ENCODE data around the gene CELF2.

CELF2 gene

DNA sequence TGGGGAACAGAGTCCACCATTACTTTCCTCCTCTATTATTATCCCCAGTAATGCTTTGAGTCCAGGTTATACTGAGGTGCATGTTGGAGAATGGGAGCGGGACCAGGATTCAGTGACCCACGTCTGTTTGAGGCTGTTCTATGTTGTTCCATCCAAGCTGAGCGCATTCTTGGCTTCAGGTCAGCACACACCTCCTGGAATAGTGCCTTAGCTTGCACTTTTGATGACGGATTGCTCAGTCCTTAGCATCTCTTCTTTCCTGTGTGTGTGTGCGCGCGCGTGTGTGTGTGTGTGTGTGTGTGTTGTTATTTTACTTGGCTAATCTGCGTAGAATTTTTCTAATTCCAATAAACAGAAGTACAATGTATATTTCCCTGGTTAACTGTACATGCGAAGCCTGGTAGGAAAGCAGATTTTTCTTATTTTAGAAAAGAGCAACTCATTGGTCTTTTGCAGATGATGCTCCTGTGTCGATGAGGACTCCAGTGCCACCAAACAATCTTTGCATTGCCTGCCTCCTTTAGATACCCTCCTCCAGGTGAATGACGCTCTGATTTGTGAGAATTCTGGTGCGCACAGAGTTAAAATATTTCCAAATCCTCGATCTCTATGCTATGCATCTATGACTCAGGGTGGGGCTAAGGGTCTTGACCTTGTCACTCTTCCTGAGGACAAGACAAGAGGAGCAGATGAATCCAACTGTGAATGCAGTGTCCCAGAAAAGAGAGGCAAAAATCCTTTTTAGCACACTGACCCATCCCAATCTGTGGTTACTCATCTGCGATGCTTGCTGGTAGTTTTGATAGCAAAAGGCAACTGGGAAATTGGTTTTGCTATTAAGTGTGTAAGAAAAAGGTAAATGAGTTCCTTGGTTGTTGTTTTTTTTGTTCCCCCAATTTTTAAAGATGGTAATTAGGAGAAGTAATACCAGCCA is 13.3 kb upstream of the CELF2 start:
- DNase-seq (ENCODE audit: low read depth in 3 of 3, low spot score in 1 of 3), result no peak

DNA sequence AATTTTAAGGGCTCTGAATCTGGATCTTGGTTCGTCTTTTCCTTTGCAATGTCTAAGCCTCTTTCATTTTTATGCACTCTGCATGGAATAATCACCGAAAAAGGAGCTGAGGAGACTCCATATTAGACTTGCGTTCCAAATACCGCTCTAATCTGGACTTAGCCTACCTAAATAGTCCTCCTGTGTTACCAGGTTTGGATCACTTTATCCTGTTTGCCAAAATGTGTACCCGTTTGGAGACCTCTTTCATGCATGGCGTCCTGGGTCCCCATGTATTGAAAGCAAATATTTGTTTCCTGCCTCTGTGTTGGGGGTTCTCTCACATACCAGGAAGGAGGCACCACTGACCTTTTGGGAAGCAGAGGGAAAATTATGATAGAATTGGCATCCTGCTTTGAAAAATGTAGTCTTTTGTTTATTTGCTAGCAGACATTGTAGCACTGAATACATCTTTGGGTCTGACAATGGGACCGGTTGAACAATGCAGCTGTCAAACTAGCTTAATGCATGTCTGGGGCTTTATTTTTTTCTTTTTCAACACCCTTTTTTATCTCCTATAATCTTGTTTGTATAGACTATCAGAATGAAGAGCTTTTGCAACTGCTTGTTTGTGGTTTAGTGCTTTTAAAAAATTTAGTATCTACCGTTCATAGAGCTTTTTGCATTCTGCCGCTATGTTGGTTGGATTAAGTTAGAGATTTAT is 11.8 kb upstream of the CELF2 start:
- no peak for DNase-seq (ENCODE audit: low read depth in 3 of 3, low spot score in 1 of 3)

DNA sequence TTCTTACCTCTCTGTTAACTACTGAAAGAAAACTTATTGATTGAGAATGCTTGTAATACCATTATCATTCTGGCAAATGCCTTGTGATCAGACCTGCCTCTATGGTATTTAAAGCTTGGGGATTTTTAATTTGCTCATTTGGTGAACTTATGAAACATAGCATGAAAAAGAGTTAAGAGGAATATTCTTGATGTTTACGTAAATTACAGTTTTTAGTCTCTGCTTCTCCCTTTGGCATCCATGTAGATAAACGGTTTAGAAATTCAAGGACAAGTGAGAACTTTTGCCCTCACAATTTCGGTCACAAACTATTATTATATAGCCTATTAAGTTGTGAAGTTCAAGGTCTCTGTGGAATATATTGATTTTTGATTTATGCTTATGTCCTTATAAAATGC is 11.2 kb upstream of the CELF2 start:
- no peak for DNase-seq (ENCODE audit: low read depth in 3 of 3, low spot score in 1 of 3)

DNA sequence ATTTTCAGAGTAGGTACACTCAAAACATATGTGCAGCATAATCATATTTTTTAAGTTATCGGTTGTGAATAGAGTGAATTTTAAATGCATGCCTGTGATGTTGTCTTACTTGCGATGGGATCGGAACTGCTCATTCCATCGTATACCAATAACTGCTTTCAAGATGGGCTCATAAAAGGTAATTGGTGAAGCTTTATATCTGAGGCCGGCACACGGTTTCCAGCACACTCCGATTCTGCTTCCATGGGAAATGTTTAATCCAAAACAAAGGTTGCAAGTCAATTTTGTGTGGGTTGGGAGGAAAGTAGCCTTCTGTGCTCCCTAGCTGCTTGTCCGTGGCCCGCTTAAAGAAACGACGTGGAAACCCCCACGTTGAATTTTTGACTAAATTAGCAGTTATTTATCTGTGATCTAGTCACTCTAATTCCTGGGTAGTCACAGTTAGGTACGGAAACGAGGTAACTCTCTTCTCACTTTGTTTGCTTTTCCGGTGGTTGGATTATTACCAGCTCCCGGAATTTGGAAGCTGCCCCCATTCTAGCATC is 10.1 kb upstream of the CELF2 start:
- DNase-seq (ENCODE audit: low read depth in 3 of 3, low spot score in 1 of 3), result no peak

DNA sequence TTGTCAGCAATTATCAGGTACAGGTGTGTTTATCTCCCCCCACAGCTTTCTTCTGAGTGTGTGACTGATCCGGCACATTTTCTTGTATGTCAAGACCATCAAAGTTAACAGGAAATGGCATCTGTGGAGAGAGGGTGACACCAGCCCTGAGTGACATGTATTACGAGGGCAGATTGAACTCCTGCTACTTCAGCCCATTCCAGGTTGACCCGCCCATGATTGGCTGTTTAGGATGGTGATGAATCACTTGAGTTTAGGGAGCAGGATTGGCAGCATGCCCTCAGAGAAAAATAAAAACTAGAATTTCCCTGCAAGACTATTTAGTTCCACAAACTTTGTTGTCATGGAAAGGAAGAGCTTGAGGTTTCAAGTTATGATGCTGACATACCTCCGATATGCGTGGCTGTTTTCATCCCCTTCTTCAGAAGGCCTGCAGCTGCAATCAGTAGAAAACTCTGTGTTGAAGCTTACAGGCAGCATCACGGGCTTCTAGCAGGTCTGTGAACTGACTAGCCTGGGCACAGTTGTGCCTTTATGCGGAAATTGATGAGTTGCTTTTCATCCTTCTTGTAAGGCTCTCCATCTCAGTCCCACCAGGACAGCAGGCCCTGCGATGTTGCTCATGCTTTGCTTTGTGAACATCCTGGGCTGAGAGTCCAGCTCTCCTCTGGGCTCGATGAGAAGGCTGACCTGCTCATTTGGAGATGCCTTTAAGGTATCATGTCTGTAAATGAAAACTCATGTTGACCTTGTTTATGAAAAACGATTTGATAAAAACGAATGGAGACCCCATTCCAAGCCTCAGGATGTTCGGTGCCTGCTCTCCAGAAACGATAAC is 8.0 kb upstream of the CELF2 start:
- DNase-seq (ENCODE audit: low read depth in 3 of 3, low spot score in 1 of 3), result no peak

DNA sequence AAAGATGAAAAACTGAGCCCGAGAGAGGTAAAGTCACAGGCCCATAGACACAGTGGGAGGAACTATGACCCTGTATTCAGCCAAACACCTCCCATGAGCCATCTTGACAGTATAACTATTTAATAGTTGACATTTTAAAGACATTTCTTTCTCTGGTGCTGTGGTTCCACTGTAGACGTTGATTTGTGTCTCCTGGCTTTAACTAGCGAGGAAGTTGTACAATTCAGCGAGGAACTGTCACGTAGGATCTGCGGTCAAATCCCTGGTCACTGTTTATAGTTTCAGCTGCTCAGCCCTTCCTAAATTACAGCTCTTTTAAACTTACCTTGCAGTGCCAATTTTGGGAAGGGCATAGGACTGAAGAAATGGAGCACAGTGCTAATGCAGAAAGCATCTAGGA is 7.1 kb upstream of the CELF2 start:
- DNase-seq (ENCODE audit: low read depth in 3 of 3, low spot score in 1 of 3), result no peak

DNA sequence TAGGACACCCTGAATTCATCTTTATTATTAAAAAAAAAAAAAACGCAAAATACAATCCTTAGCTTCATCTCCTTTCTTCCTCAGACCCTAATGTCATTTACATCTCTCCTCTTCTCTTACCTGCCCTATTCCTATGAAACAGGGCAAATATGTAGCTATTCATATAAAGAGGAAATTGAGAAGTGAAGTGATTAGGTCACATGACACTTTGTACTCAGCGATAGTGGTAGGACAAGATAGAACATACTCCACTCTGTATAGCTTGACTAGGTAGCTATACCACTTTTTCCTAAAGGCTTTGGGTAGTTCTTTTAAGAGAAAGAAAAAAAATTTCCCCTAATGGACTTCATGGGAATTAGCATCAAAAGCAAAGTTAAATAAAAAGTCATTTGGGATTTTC is 6.2 kb upstream of the CELF2 start:
- DNase-seq (ENCODE audit: low read depth in 3 of 3, low spot score in 1 of 3), result no peak

DNA sequence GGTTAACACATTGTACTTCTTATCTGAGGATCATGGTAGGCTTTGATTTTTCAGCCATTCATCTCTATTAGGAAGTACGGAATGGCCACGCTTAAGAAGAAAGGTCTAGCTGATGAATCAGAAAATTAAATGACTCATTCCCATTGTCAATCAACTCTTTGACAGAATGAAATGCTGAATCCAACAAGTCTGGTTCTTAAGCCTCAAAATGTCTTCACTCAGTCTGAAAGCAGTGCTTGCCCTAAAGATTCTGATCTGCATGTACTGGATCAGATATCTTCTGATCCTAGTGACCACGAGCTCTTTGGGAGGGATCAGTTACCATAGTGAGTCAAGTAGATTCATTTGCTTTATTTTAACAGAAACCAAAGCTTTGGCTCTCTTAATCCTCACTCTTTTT is 5.7 kb upstream of the CELF2 start:
- DNase-seq (ENCODE audit: low read depth in 3 of 3, low spot score in 1 of 3), result no peak

DNA sequence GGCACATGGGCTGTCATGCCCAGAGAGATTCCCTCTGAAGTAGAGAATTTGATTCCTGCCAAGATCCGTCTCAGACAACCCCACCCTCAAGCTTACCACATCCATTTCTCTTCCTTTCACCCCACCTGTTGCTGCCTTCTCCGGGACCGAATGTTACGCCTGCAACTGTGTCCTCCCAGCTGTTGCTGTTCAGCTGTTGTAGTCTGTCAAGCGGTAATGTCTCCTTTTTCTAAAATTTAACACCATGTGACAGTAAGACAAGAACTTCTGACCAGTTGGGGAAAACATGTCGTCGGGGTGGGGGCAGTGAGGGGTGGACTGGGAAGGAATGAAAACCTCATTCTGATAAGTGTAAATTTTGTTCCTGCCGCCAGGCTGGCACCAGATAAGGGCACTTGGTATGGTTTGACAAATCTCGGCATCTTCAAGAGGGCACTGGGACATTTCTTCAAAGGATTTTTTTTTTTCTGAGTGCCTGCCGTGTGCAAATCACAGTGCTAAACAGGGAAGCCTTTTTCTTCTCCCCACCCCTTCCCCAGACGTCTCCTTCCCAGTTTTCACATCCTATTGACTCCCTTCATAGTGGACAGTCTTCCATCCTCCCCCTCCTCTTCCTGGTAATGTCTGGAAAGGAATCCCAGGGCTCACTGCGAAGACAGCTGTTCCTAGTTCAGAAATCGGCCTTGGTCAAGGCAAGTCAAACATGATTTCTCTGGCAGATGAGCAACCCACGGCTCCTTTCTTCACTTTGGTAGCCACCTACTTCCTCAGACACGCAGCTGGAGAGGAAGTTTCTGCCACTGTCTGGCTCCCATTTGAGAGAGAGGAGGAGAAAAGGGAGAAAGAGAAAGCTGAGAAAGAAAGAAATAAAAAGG is 5.0 kb upstream of the CELF2 start:
- DNase-seq (ENCODE audit: low read depth in 3 of 3, low spot score in 1 of 3), result no peak

DNA sequence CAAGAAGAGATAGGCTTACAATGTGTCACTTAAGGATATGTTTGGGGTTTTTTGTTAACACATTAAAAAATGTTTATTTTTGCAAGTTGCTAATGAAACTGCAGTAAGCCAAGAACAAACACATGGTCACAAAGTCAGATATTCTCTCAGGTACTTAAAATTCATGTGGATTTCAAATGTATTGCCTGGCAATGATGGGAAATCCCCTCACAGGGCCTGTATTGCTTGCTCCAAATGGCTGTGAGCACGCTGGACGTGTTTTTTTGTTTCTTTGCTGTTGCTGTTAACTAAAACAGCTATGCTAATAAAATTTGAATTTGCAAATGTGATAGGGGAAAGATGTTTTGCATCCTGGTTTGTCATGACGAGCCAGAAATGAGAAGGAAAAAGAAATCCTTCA is 3.8 kb upstream of the CELF2 start:
- DNase-seq (ENCODE audit: low read depth in 3 of 3, low spot score in 1 of 3), result no peak

DNA sequence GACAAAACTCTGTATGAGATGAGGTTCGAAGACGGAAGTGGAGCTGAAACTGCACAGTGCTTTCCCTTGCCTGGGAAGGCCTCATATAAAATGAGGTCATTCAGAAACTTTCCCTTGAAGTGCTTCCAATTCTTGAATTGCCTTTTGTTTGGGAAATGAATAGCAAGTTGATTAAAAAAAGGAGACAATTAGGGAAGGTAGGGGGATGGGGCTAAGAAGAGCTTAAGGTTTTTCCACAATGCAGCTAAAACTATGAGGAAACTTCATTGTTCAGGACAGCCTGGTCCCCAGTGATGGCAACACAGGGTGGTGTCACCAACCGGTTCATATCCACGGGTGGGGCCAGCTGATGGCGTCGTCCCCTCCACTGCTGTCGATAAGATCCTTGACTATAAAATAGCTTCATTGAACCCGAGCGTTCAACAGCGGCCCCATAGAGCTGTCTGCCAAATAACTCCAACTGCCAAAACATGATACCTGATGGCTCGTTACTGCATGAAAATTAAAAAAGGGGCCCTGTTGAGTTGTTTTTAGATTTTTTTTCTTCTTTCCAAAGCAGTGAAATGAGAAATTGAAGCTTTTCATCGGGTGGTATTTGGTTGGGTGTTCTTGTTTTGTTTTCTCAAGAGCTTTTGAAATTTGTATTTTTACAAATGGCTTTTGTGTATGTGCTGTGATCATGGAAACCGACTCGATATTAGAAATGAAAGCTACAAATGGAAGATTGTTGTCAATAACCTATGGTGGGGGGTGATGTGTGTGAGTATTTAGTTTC is 2.8 kb upstream of the CELF2 start:
- DNase-seq (ENCODE audit: low read depth in 3 of 3, low spot score in 1 of 3), result no peak

DNA sequence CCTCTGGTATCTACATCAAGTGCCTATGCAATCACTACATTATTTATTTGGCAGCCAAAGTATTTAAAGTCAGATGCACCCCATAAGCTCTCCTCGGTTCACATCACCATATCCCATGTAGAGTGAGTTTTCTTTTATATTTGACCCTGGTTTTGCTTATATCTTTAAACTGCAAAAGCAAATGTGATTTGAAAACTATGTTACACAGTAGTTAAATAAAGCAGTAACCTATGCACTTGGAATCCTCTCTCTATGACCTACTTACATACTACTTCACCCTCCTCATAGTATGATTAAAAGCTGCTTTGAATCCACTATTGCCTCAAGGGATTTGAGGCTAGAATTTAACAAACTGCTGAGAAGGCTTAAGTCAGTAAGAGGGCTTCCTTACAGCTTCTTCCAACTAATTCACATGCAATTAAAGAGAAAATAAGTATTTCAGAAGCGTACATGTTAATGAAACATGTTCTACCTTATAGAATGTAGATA is 2.2 kb upstream of the CELF2 start:
- DNase-seq (ENCODE audit: low read depth in 3 of 3, low spot score in 1 of 3), result no peak

DNA sequence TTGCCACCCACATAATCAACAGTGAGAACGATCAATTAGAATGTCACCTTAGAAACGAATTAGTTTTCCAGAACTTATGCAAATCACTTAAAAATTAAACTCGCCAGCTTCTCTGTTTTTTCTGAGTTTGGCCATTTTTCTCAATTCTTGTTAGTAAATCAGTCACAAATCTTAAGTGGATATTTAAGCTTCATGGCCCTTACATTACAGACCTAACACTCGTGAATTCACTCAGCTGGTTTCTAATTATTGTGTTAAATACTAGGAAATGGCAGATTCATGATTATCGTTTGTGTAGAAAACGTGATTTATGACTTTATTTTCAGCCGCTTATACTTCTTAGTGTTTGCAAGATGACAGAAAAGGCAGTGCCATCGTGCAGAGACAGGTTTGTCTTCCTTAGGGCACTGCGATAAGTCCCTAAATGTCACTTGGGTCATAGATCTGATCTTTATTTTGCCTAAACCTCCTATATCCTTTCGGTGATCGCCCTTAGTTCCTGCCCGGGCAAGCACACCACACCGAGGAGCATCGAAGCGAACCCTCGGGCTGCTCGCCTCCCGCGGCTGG is 587 bp upstream of the CELF2 start:
- DNase-seq (ENCODE audit: low read depth in 3 of 3, low spot score in 1 of 3), result no peak

DNA sequence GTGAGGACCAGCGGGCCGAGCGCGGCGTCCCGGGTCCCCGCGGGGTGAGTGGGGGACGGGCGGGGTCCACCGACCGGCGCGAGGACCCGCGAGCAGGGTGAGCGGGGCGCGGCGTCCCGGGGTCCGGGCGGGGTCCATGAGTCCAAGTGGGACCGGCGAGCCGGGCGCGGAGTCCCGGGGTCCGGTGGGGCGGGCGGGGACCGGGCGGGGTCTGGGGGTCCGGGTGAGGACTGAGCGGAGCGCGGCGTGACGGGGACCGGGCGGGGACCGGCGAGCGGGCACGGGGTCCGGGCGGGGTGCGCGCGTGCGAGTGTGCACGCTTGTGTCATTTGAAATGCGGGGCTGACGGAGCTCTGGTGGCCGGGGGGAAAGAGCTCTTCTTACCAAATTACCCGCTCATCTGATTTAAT is 765 bp downstream of the CELF2 start:
- no peak for DNase-seq (ENCODE audit: low read depth in 3 of 3, low spot score in 1 of 3)

DNA sequence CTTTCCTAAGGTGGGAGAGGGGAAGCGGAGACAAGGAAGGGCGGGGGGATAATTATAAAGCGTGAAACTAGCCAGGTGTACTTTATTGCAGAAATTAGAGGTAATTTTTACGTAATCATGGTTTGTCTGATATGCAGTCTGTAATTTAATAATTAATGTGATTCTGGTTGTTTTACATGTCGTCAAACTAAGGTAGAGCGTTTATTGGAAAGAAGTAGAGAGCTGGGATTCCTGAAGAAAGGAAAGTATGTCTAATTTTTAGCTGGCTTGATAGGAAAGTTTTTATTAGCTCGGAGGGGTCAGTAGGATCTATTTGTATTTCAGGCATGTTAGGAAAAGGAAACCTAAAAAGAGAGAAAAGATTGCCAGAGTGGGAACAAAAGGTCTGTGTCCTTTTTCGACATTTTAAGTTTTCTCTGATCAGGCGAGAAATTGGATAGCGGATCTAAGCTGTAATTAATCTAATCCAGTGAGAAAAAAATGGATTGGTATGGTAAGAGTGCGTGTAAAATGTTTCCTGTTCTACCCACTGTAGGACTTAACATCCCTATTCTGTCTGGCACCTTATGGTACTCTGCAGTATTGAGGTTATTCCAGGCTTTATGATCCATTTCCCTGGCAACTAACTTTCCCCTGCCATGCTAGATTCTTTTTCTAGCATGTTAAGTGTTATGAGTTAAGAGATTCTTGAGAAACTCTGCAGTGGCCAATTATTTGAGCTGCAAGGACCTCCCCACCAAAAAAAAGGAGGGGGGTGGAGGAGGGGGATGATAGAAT is 1.4 kb downstream of the CELF2 start:
- no peak for DNase-seq (ENCODE audit: low read depth in 3 of 3, low spot score in 1 of 3)

DNA sequence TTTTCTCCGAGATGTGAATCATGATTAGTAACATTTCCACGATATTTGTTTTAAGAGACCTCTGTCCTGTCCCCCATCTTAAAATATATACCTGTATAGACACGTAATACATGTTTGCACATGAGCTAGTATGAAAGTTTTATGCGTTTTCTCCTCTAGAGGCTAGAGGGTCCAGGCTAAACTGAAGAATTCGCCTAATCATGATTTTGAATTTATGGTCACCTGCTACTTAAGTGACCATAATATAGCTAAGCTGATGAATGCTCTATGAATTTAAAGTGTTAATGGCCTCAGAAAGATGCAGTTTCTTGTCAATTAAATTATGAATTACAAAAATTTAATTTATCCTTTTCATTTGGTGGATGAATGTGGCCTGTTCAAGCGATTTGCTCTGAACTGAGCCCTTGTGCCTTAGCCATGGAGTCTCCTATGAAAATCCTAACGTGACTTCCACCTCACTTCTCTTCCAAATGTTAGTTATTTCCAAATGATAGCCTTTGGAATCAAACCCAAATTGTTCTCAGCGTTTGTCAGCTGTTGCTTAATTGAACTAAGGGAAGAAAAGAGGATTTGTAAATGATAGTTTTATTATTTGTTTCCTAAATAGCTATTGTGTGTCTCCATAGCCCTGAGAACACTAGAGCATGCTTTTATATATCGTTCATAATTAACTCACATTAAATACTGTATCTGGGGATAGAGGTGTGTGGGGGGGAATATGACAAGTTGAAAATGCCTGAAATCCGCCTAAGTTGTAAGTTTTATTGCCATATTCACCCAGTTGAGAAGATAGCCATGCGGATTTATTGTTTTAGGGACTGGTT is 2.3 kb downstream of the CELF2 start:
- DNase-seq (ENCODE audit: low read depth in 3 of 3, low spot score in 1 of 3), result no peak

DNA sequence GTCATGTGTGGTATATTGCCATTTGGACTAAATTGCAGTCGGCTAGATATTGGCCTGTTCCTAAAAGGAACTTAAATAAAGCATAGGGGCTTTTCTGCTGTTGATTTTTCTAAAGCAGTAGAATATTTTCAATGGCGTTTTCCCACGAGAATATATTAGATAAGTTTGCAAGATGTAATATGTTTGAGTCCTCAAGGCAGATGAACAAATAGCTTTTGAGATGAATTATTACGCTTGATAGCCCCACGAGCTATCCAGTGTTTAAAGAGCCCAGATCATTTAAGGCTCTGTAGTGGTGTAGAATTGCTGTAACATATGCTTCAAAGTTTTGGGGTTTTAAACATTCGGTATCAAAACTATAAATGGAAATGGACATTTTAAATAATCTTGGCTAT is 2.9 kb downstream of the CELF2 start:
- DNase-seq (ENCODE audit: low read depth in 3 of 3, low spot score in 1 of 3), result no peak

DNA sequence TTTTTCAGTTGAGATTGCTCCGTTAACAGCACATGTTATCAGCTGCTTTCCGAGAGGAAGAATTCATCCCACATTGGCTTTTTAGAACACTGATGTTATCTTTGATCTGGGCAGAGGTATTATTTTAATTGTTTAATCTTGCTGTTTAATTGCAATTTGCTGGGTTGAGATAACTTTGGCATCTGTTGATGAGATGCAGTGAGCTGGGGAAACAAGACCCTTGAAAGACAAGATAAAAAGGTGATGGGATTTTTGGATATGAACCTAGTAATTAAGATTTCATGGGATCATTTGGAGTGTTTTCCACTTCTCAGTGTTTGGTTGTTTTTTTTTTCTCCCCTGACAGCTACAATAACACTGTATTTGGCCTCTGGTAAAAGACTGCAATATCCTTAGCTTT is 4.5 kb downstream of the CELF2 start:
- DNase-seq (ENCODE audit: low read depth in 3 of 3, low spot score in 1 of 3), result no peak
